Uterine smooth muscle cell (primary cell): ENCODE measurements around the gene WNT7A. TPM values are rescaled to one million over a fixed set of nuclear protein-coding genes. Genes with fewer than 3 reads are reported as not detected.

ENCODE experiments used
- total RNA-seq: library from RNA; depleted of rRNA; stranded (reverse); fragments of >200 nt; gene quantifications from 2 replicates; pipeline ENCODE4 v1.2.3, GENCODE V29; 2014

WNT7A gene
- total RNA-seq: not detected in 2 replicates

DNA sequence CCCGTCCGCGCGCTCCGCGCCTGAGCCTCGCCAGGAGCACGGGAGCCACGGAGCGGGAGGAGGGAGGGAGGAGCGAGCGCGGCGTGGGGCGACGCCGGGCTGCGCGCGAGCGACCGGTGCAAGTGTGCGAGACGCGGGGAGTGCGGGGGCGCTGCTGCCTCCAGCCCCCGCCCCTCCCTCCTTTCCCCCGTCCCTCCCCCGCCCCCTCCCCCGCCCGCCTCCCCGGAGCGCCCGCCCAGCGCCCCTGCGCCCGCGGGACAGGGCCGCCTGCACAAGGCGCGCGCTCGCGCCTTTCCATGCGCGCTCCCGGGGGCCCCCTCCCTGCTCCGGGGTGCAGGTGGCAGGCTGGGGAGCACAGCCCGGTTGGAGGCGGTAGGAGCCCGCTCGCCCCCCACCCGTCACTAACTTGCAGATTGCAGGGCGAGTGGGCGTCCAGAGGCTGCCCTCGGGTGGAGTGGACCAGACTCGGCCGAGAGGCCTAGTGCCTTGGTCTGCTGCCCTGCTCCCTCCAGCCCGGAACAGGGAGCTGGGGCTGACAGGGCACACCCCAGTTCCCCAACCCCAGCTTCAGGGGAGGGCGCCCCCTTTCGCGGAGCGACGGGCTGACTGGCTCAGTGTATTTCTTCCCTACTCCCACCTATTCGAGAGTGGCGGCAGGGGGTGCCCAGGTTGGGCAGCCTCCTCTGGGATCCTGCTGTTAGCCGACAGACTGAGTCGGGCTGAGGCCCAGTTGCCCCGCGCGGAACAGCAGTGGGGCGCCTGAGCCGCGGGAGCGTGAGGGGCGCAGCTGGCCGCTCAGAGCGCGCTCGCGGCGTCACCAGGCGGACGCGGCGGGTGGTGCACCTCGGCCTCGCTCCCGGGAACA is at the start of gene WNT7A:
Gene WNT7A, minus strand, starts transcription at position 126 of the 865 bp plus-strand sequence. CDS start 255 bp downstream, outside the sequence.

Other genes with a start within 250 kb of the WNT7A start
- 12.6 and 20.4 TPM in 2 replicates for gene CHCHD4, start 244.8 kb upstream of the WNT7A start, total RNA-seq
- 108 and 111 TPM in 2 replicates for gene TMEM43, start 245.0 kb upstream of the WNT7A start, total RNA-seq